A673 (cell line): ENCODE data around the gene DCAF7.

Experiments used
- CTCF ChIP-seq: fragments of 300-800, 200-600 bp; sonication (generic); conservative IDR thresholded peaks from 2 replicates; pipeline ENCODE4 v1.5.1; 2017; ENCODE audit warnings: low read depth, mild to moderate bottlenecking, antibody characterized with exemption, low read length, moderate library complexity, mixed read lengths
- EZH2 ChIP-seq: fragments of 200-600 bp; sonication (generic); IDR thresholded peaks from 2 replicates; pipeline ENCODE4 v1.6.1; 2017; ENCODE audit warnings: borderline replicate concordance, low read depth, mild to moderate bottlenecking, mixed read lengths, antibody characterized with exemption, low read length; ENCODE audit not compliant: poor library complexity, severe bottlenecking

GRCh38 chr17:63534078-63534570 is 16.2 kb upstream of the DCAF7 start:
- no peak for TF ChIP-seq CTCF
- TF ChIP-seq EZH2, result no peak
